Endodermal cell (in vitro differentiated cells): ENCODE data around the gene ITGA2B. TPM values are rescaled to one million over a fixed set of nuclear protein-coding genes. Genes with fewer than 3 reads are reported as not detected.

Experiments
- DNase-seq: peaks from one replicate; pipeline ENCODE4 v3.0.0-alpha.2; 2017
- H3K27ac ChIP-seq: 2 replicates; pipeline ENCODE4 v1.5.1; 2013; ENCODE audit warnings: mild to moderate bottlenecking, low read depth, low read length, moderate library complexity
- H3K27me3 ChIP-seq: 2 replicates; pipeline ENCODE4 v1.6.1; 2013; ENCODE audit warnings: mild to moderate bottlenecking, low read length, moderate library complexity; ENCODE audit not compliant: insufficient read depth, control insufficient read depth, poor library complexity, severe bottlenecking
- H3K36me3 ChIP-seq: 2 replicates; pipeline ENCODE4 v1.7.0; 2013; ENCODE audit warnings: mild to moderate bottlenecking, low read length, moderate library complexity; ENCODE audit not compliant: control insufficient read depth, insufficient read depth
- H3K4me1 ChIP-seq: one replicate; pipeline ENCODE4 v1.7.0; 2013; ENCODE audit warnings: low read length; ENCODE audit not compliant: control insufficient read depth, insufficient read depth
- H3K4me3 ChIP-seq: 2 replicates; pipeline ENCODE4 v1.5.1; 2013; ENCODE audit warnings: mild to moderate bottlenecking, low read length, moderate library complexity
- H3K9ac ChIP-seq: 2 replicates; pipeline ENCODE4 v1.6.1; 2013; ENCODE audit warnings: mild to moderate bottlenecking, low read length, moderate library complexity; ENCODE audit not compliant: poor library complexity, severe bottlenecking; ENCODE audit errors: extremely low read depth
- H3K9me3 ChIP-seq: 2 replicates; pipeline ENCODE4 v1.6.1; 2013; ENCODE audit warnings: mild to moderate bottlenecking, low read length, moderate library complexity; ENCODE audit not compliant: control insufficient read depth
- H3K27ac Mint-ChIP-seq: 2 replicates; pipeline ENCODE4 v1.8.0; 2020; ENCODE audit warnings: mixed read lengths
- H3K27me3 Mint-ChIP-seq: 2 replicates; pipeline ENCODE4 v1.8.0; 2021; ENCODE audit warnings: mild to moderate bottlenecking, mixed read lengths; ENCODE audit not compliant: insufficient read depth
- H3K36me3 Mint-ChIP-seq: 2 replicates; pipeline ENCODE4 v1.8.0; 2020; ENCODE audit warnings: low read depth, mixed read lengths
- H3K4me1 Mint-ChIP-seq: 2 replicates; pipeline ENCODE4 v1.8.0; 2020; ENCODE audit warnings: mixed read lengths
- H3K4me3 Mint-ChIP-seq: 2 replicates; pipeline ENCODE4 v1.8.0; 2020; ENCODE audit warnings: mild to moderate bottlenecking, moderate library complexity, mixed read lengths
- H3K9me3 Mint-ChIP-seq: 2 replicates; pipeline ENCODE4 v1.8.0; 2020; ENCODE audit warnings: mild to moderate bottlenecking, mixed read lengths
- WGBS, 2 experiments: methylation state at CpG; one replicate each; pipeline versions ENCODE4 v1.1.5 to v1.1.7; 2013; ENCODE audit warnings: missing lambda C conversion rate in 2 of 2, mixed read lengths in 1 of 2; ENCODE audit not compliant: insufficient coverage in 1 of 2, insufficient read length in 1 of 2; 5-methylcytosine and 5-hydroxymethylcytosine counted together
- total RNA-seq, 2 donors: library from RNA; stranded (reverse); fragmentation: NEBNext Ultra II Directional in 1 of 2; extraction: Animal tissue kit (Norgen Biotek cat#: 25700) in 1 of 2; gene quantifications; 2 replicates in 1 of 2; 3 replicates in 1 of 2; pipeline ENCODE4 v1.2.1, GENCODE V29; 2021
- TF ChIP-seq, protein P1 (sequence below): fragments of 200-600 bp; sonication (generic); conservative IDR thresholded peaks from 2 replicates; pipeline ENCODE4 v1.5.0; 2021; ENCODE audit warnings: antibody characterized with exemption, mild to moderate bottlenecking

Gene ITGA2B
- total RNA-seq, 2 donors from 2014 or later, result 5.2 to 8.5 TPM

DNA sequence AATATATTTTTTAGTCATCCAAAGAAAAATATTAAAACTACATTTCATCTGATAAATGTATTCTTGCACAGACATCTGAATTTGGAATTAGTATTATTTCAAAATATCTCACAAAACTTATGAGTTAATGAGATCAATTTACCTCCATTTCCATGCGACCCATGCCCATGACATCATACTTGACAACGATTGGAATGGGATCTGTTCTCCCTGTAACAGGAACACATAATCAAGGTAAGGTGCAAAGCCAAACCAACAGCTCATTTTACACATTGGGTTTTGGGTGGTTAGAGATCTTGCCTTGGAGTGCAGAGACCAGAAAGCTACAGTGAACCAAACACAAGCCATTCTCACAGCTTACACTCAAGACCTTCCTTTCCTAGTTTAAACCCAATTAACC lies 46.9 kb upstream of the ITGA2B start:
- no peak overlapping the region for H3K4me3 ChIP-seq
- Mint-ChIP-seq H3K9me3 (no peaks in the 10 kb centered on the region), H3K4me3 (no peak overlapping the region), H3K4me1 (peaks cover 13% of the 10 kb centered on the region), H3K36me3 (peaks cover 48% of the 10 kb centered on the region), H3K27ac (peak overlapping the region; percentile 25), H3K27me3 (no peaks in the 10 kb centered on the region)
- H3K4me1 ChIP-seq, result no peaks in the 10 kb centered on the region
- WGBS, 2 experiments, result 97 to 100% methylated on average over 2 of the region's 2 CpGs
- H3K9me3 ChIP-seq, result no peaks in the 10 kb centered on the region
- H3K27me3 ChIP-seq, result no peaks in the 10 kb centered on the region
- DNase-seq, result no peak
- no peak overlapping the region for H3K9ac ChIP-seq
- H3K36me3 ChIP-seq, result peaks cover 38% of the 10 kb centered on the region
- H3K27ac ChIP-seq, result no peak overlapping the region
- TF ChIP-seq, protein P1, sequence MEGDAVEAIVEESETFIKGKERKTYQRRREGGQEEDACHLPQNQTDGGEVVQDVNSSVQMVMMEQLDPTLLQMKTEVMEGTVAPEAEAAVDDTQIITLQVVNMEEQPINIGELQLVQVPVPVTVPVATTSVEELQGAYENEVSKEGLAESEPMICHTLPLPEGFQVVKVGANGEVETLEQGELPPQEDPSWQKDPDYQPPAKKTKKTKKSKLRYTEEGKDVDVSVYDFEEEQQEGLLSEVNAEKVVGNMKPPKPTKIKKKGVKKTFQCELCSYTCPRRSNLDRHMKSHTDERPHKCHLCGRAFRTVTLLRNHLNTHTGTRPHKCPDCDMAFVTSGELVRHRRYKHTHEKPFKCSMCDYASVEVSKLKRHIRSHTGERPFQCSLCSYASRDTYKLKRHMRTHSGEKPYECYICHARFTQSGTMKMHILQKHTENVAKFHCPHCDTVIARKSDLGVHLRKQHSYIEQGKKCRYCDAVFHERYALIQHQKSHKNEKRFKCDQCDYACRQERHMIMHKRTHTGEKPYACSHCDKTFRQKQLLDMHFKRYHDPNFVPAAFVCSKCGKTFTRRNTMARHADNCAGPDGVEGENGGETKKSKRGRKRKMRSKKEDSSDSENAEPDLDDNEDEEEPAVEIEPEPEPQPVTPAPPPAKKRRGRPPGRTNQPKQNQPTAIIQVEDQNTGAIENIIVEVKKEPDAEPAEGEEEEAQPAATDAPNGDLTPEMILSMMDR, result no peak

DNA sequence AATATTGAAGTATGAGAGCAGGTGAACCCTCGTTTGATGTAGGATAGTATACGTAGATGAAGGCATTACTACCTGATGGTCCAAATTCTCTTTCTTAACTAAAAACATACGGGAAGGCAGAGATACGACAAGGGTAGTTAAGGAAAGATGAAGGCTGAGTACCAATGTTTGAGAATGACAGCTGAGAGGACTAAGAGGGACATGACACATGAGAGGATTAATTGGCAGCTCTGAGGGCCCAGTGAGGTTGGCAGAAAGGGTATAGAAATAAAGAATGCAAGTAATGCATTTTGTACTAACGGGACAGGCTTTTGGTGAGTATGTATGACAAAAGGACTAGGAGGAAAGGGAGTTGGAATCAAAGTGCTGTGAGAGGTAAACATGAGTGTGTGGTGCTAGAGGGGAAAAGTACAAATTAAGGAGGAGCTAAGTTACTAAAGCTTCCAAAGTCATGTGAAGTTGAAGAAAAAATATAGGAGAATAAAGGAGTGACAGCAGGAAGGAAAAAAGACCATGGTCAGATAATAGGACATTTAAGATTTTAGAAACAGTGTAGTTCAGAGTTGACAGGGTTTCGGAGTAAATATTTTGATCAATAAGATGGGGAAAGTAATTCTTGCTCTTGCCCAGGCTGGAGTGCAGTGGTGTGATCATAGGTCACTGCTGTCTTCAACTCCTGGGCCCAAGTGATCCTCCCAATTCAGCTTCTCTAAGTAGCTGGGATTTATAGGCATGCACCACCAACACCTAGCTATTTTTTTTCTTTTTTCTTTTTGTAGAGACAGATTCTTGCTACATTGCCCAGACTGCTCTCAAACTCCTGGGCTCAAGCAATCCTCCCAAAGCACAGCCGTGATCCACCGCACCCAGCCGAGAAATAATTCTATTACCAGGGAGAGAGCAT lies 43.1 kb upstream of the ITGA2B start:
- Mint-ChIP-seq H3K27me3 (no peaks in the 10 kb centered on the region), H3K4me1 (no peaks in the 10 kb centered on the region), H3K4me3 (no peak overlapping the region), H3K36me3 (peaks cover 58% of the 10 kb centered on the region), H3K9me3 (no peaks in the 10 kb centered on the region), H3K27ac (peak overlapping the region; percentile 1)
- TF ChIP-seq, protein P1, result no peak
- no peak overlapping the region for H3K4me3 ChIP-seq
- DNase-seq, result no peak
- H3K27ac ChIP-seq, result no peak overlapping the region
- H3K9ac ChIP-seq, result no peak overlapping the region
- 96 to 100% methylated on average over 4 to 9 of the region's 9 CpGs for WGBS, 2 experiments
- H3K9me3 ChIP-seq, result no peaks in the 10 kb centered on the region
- H3K36me3 ChIP-seq, result peaks cover 60% of the 10 kb centered on the region
- H3K4me1 ChIP-seq, result no peaks in the 10 kb centered on the region
- H3K27me3 ChIP-seq, result no peaks in the 10 kb centered on the region

DNA sequence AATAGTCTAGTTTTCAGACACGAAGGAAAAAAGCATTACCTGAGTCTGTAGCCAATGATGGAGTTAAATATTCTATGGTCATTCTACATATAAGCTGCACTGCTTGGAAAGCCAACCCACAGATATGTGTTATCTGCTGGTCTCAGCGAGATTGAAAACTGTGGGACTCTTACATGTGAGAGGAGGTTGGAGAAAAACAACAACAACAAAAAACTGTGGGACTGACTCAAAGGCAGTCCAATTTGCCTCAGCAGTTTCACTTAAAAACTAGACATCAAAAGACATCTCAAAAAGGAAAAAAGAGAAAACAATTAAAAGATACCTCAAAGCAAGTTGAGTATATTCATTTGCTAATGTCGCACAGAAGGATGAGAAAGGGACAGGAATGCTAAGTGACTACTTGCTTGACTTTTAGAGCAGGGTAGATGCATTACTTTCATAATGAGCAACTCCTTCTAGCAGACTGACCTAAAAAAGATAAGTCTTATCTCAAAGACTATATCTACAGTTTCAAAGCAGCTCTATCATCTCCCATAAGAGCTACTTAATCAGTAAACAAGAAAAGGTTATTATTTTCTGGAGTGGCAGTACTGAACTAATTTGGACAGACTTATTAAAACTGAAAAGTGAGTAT lies 35.5 kb upstream of the ITGA2B start:
- Mint-ChIP-seq H3K36me3 (peaks cover 45% of the 10 kb centered on the region), H3K9me3 (no peaks in the 10 kb centered on the region), H3K4me3 (no peak overlapping the region), H3K4me1 (peaks cover 9% of the 10 kb centered on the region), H3K27me3 (no peaks in the 10 kb centered on the region), H3K27ac (peak overlapping the region; percentile 19)
- H3K27me3 ChIP-seq, result no peaks in the 10 kb centered on the region
- H3K4me3 ChIP-seq, result no peak overlapping the region
- TF ChIP-seq, protein P1, result no peak
- H3K4me1 ChIP-seq, result no peaks in the 10 kb centered on the region
- WGBS, 2 experiments, result 87 to 100% methylated on average over 2 to 3 of the region's 3 CpGs
- no peak for DNase-seq
- H3K36me3 ChIP-seq, result peaks cover 64% of the 10 kb centered on the region
- H3K9me3 ChIP-seq, result no peaks in the 10 kb centered on the region
- H3K27ac ChIP-seq, result no peak overlapping the region
- no peak overlapping the region for H3K9ac ChIP-seq
